Measurements from ENCODE around the gene DDIT3. TPM values are rescaled to one million over a fixed set of nuclear protein-coding genes. Genes with fewer than 3 reads are reported as not detected.

Gene DDIT3
- total RNA-seq, 4 donors from 2014 or later = 27.6 to 58.2 (median 41.6) TPM

- no peak overlapping the region for H3K4me3 ChIP-seq (ENCODE audit: low read depth, poor library complexity, severe bottlenecking)
- TF ChIP-seq CTCF (IDR thresholded peaks at IDR 0.05) (no peak), POLR2A (IDR thresholded peaks at IDR 0.05) (no peak)
- intact Hi-C loops (cut with DNase I; ENCODE audit: low total_unique reads) = no loop called here
- DNase-seq (ENCODE audit: low spot score in 2 of 2) = no peak
- WGBS, 2 donors = 94% methylated on average over 5 of the region's 5 CpGs
Measured at GRCh38 chr12:57489157-57489641, 31.1 kb downstream of the DDIT3 start.

GRCh38 chr12:57488402-57489156 lies 31.7 kb downstream of the DDIT3 start:
- intact Hi-C loops (cut with DNase I; ENCODE audit: low total_unique reads) = no loop called here
- DNase-seq (ENCODE audit: low spot score in 2 of 2) = no peak
- peak overlapping the region; percentile 77 for H3K4me3 ChIP-seq (ENCODE audit: low read depth, poor library complexity, severe bottlenecking)
- 30 to 31% methylated on average over 11 of the region's 11 CpGs for WGBS, 2 donors
- TF ChIP-seq POLR2A (IDR thresholded peaks at IDR 0.05) (no peak), CTCF (IDR thresholded peaks at IDR 0.05) (no peak)

GRCh38 chr12:57487597-57488401 lies 32.5 kb downstream of the DDIT3 start, which contains the start of gene MARS1:
TSS of gene MARS1 (plus strand) at chr12:57488068. CDS start at chr12:57488091, 23 bp downstream.
- TF ChIP-seq CTCF (IDR thresholded peaks at IDR 0.05) (no peak), POLR2A (IDR thresholded peaks at IDR 0.05) (no peak)
- peak; percentile 96 to 99 for DNase-seq (ENCODE audit: low spot score in 2 of 2)
- intact Hi-C loops (cut with DNase I; ENCODE audit: low total_unique reads) = no loop called here
- peak within 1 kb of the TSS; percentile 77 for H3K4me3 ChIP-seq (ENCODE audit: low read depth, poor library complexity, severe bottlenecking)
- WGBS, 2 donors = 9 to 11% methylated on average over 41 to 45 of the region's 47 CpGs

- TF ChIP-seq CTCF (IDR thresholded peaks at IDR 0.05) = no peak
- 88% methylated on average over 27 of the region's 27 CpGs for WGBS, 2 donors
- intact Hi-C loops (cut with DNase I; ENCODE audit: low total_unique reads) = no loop called here
- H3K4me3 ChIP-seq (ENCODE audit: low read depth, poor library complexity, severe bottlenecking) = no peak overlapping the region
- no peak for DNase-seq (ENCODE audit: low spot score in 2 of 2)
Measured at GRCh38 chr12:57487055-57487596, 33.2 kb downstream of the DDIT3 start.

GRCh38 chr12:57485695-57486094 lies 34.6 kb downstream of the DDIT3 start:
- DNase-seq (ENCODE audit: low spot score in 2 of 2) = no peak
- H3K4me3 ChIP-seq (ENCODE audit: low read depth, poor library complexity, severe bottlenecking) = no peak overlapping the region
- intact Hi-C loops (cut with DNase I; ENCODE audit: low total_unique reads) = no loop called here
- TF ChIP-seq POLR2A (IDR thresholded peaks at IDR 0.05) = no peak

- TF ChIP-seq POLR2A (IDR thresholded peaks at IDR 0.05) (no peak), CTCF (IDR thresholded peaks at IDR 0.05) (no peak)
- intact Hi-C loops (cut with DNase I; ENCODE audit: low total_unique reads) = no loop called here
- no peak overlapping the region for H3K4me3 ChIP-seq (ENCODE audit: low read depth, poor library complexity, severe bottlenecking)
- WGBS, 2 donors = 61 to 63% methylated on average over 5 of the region's 5 CpGs
- DNase-seq (ENCODE audit: low spot score in 2 of 2) = no peak
Measured at GRCh38 chr12:57483466-57483865, 36.8 kb downstream of the DDIT3 start.
